Parathyroid adenoma (tissue), 2 donors: Measurements from ENCODE around the gene DTNB.

Source experiments
- H2AFZ ChIP-seq: fragments of 300-600 bp; sonication (generic); one replicate; pipeline ENCODE4 v1.7.0; 2017; ENCODE audit warnings: antibody characterized with exemption, mild to moderate bottlenecking
- H3K27ac ChIP-seq: fragments of 300-600 bp; sonication (generic); one replicate; pipeline ENCODE4 v1.7.0; 2017
- H3K27me3 ChIP-seq: fragments of 300-600 bp; sonication (generic); one replicate; pipeline ENCODE4 v1.7.0; 2017; ENCODE audit warnings: low read length; ENCODE audit not compliant: control insufficient read depth, insufficient read depth
- H3K36me3 ChIP-seq: fragments of 300-600 bp; sonication (generic); one replicate; pipeline ENCODE4 v1.7.0; 2017; ENCODE audit warnings: low read length; ENCODE audit not compliant: control insufficient read depth, insufficient read depth
- H3K4me1 ChIP-seq: fragments of 300-600 bp; sonication (generic); one replicate; pipeline ENCODE4 v1.7.0; 2017; ENCODE audit warnings: control low read depth
- H3K4me2 ChIP-seq: fragments of 300-600 bp; sonication (generic); one replicate; pipeline ENCODE4 v1.7.0; 2017; ENCODE audit warnings: low read length
- H3K4me3 ChIP-seq: fragments of 300-600 bp; sonication (generic); one replicate; pipeline ENCODE4 v1.7.0; 2017; ENCODE audit warnings: low read depth, low read length
- H3K79me2 ChIP-seq: fragments of 300-600 bp; sonication (generic); one replicate; pipeline ENCODE4 v1.7.0; 2017; ENCODE audit warnings: control low read depth
- H3K9ac ChIP-seq: fragments of 300-600 bp; sonication (generic); one replicate; pipeline ENCODE4 v1.7.0; 2017; ENCODE audit warnings: mild to moderate bottlenecking
- H3K9me3 ChIP-seq: fragments of 300-600 bp; sonication (generic); one replicate; pipeline ENCODE4 v1.7.0; 2017; ENCODE audit warnings: low read length; ENCODE audit not compliant: control insufficient read depth
- TF ChIP-seq, protein P1 (sequence below): fragments of 300-600 bp; sonication (generic); IDR thresholded peaks from one replicate; pipeline ENCODE4 v1.7.0; 2017; ENCODE audit warnings: antibody characterized with exemption, mild to moderate bottlenecking
- donor health status: primary hyperparathyroidism.

The DTNB gene

DNA sequence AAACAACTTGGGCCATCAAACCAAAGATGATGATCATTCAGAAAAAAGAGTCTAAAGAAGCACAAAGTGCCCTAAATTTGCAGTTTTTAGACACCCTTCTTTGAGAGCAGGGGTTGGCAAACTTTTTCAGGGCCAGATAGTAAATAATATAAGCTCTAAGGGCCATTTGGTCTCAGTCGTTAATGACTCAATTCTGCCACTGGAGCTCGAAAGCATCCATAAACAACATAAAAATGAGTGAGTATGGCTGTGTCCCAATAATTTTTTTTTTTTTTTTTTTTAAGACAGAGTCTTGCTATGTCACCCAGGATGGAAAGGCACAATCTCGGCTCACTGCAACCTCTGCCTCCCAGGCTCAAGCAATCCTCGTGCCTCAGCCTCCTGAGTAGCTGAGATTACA lies 152.3 kb downstream of the DTNB start:
- Histone ChIP-seq H3K27me3 (no peaks in the 10 kb centered on the region), H2AFZ (no peak overlapping the region), H3K4me1 (no peaks in the 10 kb centered on the region), H3K4me2 (no peak overlapping the region), H3K9ac (no peak overlapping the region), H3K9me3 (no peaks in the 10 kb centered on the region), H3K79me2 (peaks cover 2% of the 10 kb centered on the region), H3K4me3 (no peak overlapping the region), H3K36me3 (no peaks in the 10 kb centered on the region), H3K27ac (no peak overlapping the region)
- TF ChIP-seq, protein P1, sequence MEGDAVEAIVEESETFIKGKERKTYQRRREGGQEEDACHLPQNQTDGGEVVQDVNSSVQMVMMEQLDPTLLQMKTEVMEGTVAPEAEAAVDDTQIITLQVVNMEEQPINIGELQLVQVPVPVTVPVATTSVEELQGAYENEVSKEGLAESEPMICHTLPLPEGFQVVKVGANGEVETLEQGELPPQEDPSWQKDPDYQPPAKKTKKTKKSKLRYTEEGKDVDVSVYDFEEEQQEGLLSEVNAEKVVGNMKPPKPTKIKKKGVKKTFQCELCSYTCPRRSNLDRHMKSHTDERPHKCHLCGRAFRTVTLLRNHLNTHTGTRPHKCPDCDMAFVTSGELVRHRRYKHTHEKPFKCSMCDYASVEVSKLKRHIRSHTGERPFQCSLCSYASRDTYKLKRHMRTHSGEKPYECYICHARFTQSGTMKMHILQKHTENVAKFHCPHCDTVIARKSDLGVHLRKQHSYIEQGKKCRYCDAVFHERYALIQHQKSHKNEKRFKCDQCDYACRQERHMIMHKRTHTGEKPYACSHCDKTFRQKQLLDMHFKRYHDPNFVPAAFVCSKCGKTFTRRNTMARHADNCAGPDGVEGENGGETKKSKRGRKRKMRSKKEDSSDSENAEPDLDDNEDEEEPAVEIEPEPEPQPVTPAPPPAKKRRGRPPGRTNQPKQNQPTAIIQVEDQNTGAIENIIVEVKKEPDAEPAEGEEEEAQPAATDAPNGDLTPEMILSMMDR: no peak

DNA sequence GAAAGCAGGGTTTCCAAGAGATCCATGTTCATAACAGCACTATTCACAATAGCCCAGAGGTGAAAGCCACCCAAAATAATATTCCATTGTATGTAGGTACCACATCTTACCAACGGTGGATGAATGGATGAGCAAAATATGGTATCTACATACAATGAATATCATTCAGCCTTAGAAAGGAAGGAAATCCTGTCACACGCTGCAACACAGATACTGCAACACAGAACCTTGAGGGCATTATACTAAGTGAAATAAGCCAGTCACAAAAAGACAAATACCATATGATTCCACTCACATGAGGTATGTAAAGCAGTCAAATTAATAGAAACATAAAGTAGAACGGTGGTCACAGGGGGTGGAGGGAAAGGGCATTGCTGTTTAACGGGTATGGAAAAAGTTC lies 155.7 kb downstream of the DTNB start:
- Histone ChIP-seq H3K27me3 (no peaks in the 10 kb centered on the region), H2AFZ (no peak overlapping the region), H3K79me2 (peaks cover 2% of the 10 kb centered on the region), H3K4me1 (no peaks in the 10 kb centered on the region), H3K4me3 (no peak overlapping the region), H3K36me3 (no peaks in the 10 kb centered on the region), H3K9ac (no peak overlapping the region), H3K27ac (no peak overlapping the region), H3K9me3 (no peaks in the 10 kb centered on the region), H3K4me2 (no peak overlapping the region)
- TF ChIP-seq, protein P1: no peak

DNA sequence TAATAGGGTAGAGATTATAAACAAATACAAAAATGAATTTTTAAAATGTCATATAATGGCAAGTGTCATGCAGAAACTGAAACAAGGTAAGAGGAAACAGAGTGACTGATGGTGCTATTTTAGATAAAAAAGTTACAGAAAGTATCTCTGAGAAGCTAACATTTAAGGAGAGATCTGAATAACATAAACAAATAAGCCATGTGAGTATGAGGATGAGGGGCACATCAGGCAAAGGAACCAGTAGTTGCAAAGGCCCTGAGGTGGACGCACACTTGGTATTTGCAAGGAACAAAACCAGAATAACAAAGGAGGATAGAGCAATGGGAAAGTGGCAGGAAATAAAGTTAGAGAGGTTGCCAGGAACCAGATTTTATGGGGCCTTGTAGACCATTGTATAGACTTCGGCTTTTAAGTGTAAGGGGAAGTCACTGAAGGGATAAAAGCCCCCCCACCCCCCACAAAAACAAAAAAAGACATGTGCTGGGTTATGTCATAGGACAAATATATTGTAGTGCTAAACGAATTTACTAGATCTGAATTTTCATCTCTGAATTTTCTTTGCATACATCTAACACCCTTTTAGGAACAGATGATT lies 159.2 kb downstream of the DTNB start:
- no peak overlapping the region for H3K4me2 ChIP-seq
- H3K4me3 ChIP-seq: no peak overlapping the region
- H3K9me3 ChIP-seq: no peaks in the 10 kb centered on the region
- H3K36me3 ChIP-seq: no peaks in the 10 kb centered on the region
- H3K79me2 ChIP-seq: no peaks in the 10 kb centered on the region
- H3K27me3 ChIP-seq: no peaks in the 10 kb centered on the region
- H3K4me1 ChIP-seq: no peaks in the 10 kb centered on the region
- H3K27ac ChIP-seq: no peak overlapping the region
- TF ChIP-seq, protein P1: no peak
- no peak overlapping the region for H2AFZ ChIP-seq
- no peak overlapping the region for H3K9ac ChIP-seq

DNA sequence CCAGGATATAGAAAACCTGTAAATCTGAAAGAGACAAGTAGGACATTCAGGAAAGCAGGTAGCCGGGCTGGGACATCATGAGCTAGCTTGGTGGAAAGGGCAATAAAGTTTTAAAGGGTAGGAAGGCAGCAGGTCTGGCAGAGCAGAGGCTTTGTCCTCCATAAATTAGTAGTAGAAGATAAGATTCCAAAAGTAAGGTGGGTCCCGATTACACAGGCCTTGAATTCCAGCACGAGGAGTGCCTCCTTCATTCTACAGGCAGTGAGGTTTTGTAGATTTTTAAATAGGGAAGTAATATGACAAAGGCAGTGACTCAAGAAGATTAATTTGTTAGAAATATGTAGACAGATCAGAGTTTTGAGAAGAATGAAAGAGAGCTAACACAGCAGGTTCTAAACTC lies 160.7 kb downstream of the DTNB start:
- no peak overlapping the region for H3K4me2 ChIP-seq
- no peaks in the 10 kb centered on the region for H3K36me3 ChIP-seq
- no peaks in the 10 kb centered on the region for H3K9me3 ChIP-seq
- no peak overlapping the region for H3K4me3 ChIP-seq
- no peaks in the 10 kb centered on the region for H3K4me1 ChIP-seq
- H3K9ac ChIP-seq: no peak overlapping the region
- TF ChIP-seq, protein P1: no peak
- H3K79me2 ChIP-seq: no peaks in the 10 kb centered on the region
- H2AFZ ChIP-seq: no peak overlapping the region
- H3K27ac ChIP-seq: no peak overlapping the region
- no peaks in the 10 kb centered on the region for H3K27me3 ChIP-seq

DNA sequence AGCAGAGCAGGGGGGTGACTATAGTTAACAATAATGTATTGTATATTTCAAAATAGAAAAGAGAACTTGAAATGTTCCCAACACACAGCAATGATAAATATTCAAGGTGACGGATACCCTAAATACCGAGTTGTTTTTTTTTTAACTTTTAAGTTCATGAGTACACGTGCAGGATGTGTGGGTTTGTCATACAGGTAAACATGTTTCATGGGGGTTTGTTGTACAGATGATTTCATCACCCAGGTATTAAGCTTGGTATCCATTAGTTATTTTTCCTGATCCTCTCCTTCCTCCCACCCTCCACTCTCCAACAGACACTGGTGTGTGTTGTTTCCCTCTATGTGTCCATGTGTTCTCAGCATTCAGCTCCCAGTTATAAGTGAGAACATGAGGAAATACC lies 167.2 kb downstream of the DTNB start:
- TF ChIP-seq, protein P1: no peak
- no peaks in the 10 kb centered on the region for H3K4me1 ChIP-seq
- H3K27ac ChIP-seq: no peak overlapping the region
- no peak overlapping the region for H3K4me2 ChIP-seq
- no peaks in the 10 kb centered on the region for H3K27me3 ChIP-seq
- H3K79me2 ChIP-seq: no peaks in the 10 kb centered on the region
- H3K9ac ChIP-seq: no peak overlapping the region
- no peaks in the 10 kb centered on the region for H3K36me3 ChIP-seq
- no peak overlapping the region for H2AFZ ChIP-seq
- no peak overlapping the region for H3K4me3 ChIP-seq
- no peaks in the 10 kb centered on the region for H3K9me3 ChIP-seq
